ENCODE data around the gene RBL1.
"Not testable (repeated sequence)": the region's sequence is repeated elsewhere in the genome, so short reads cannot be mapped to it uniquely, and the experiment has no call there.

Gene RBL1

GRCh38 chr20:37075932-37076685, 19.7 kb downstream of the RBL1 start:
- DNase-seq, result no peak

GRCh38 chr20:37072293-37073196, 23.3 kb downstream of the RBL1 start:
- no peak for DNase-seq

- DNase-seq, result no peak
These were observed 24.3 kb downstream of the RBL1 start for GRCh38 chr20:37071481-37071911.

- not testable (repeated sequence) for DNase-seq
These were observed 26.2 kb downstream of the RBL1 start for GRCh38 chr20:37069563-37069962.

GRCh38 chr20:37066168-37066567, 29.6 kb downstream of the RBL1 start:
- DNase-seq, result no peak

GRCh38 chr20:37055276-37055675, 40.5 kb downstream of the RBL1 start:
- no peak for DNase-seq

- no peak for DNase-seq
These were observed 42.4 kb downstream of the RBL1 start for GRCh38 chr20:37053230-37053950.

GRCh38 chr20:37042986-37043972, 52.5 kb downstream of the RBL1 start:
- no peak for DNase-seq

GRCh38 chr20:37039366-37039765, 56.4 kb downstream of the RBL1 start:
- not testable (repeated sequence) for DNase-seq

GRCh38 chr20:37032077-37032476, 63.7 kb downstream of the RBL1 start:
- DNase-seq, result no peak

GRCh38 chr20:37020636-37021035, 75.2 kb downstream of the RBL1 start:
- DNase-seq, result no peak

- DNase-seq, result not testable (repeated sequence)
These were observed 83.2 kb downstream of the RBL1 start for GRCh38 chr20:37012631-37013030.

GRCh38 chr20:37011858-37012257, 83.9 kb downstream of the RBL1 start:
- DNase-seq, result not testable (repeated sequence)

GRCh38 chr20:37011147-37011546, 84.7 kb downstream of the RBL1 start:
- DNase-seq, result no peak

GRCh38 chr20:37007898-37008649, 87.7 kb downstream of the RBL1 start:
- peak in 1 of 2 donors; percentile 17 for DNase-seq

- peak in 1 of 2 donors; percentile 89 for DNase-seq
These were observed 90.5 kb downstream of the RBL1 start for GRCh38 chr20:37005062-37005942.

- not testable (repeated sequence) for DNase-seq
These were observed 94.2 kb downstream of the RBL1 start for GRCh38 chr20:37001634-37002033.

- not testable (repeated sequence) for DNase-seq
These were observed 95.6 kb downstream of the RBL1 start for GRCh38 chr20:37000171-37000570.

GRCh38 chr20:36998652-36999051, 97.1 kb downstream of the RBL1 start:
- no peak for DNase-seq

- DNase-seq, result no peak
These were observed 98.7 kb downstream of the RBL1 start for GRCh38 chr20:36997121-36997520.

Data from bone marrow (tissue), 2 donors.